OCI-LY1 (cell line): Measurements from ENCODE around the gene CNTN5.

Experiments
- H2AFZ ChIP-seq: fragments of 200-600 bp; sonication (generic), shearing (Covaris generic); 2 replicates; pipeline ENCODE4 v1.6.0; 2014; ENCODE audit warnings: antibody characterized with exemption, mild to moderate bottlenecking, low read length
- H3F3A ChIP-seq: fragments of 200-600 bp; sonication (generic), shearing (Covaris generic); 2 replicates; pipeline ENCODE4 v1.6.0; 2014; ENCODE audit warnings: mild to moderate bottlenecking, antibody characterized with exemption, low read length, moderate library complexity; ENCODE audit not compliant: insufficient read depth
- H3K27ac ChIP-seq: fragments of 200-600 bp; sonication (generic); 2 replicates; pipeline ENCODE4 v1.5.1; 2014; ENCODE audit warnings: low read length, mixed run types, mild to moderate bottlenecking, low read depth; ENCODE audit not compliant: poor library complexity, severe bottlenecking
- H3K27me3 ChIP-seq: fragments of 200-600 bp; sonication (generic); 2 replicates; pipeline ENCODE4 v1.6.0; 2014; ENCODE audit warnings: antibody characterized with exemption, mild to moderate bottlenecking, low read length, moderate library complexity; ENCODE audit not compliant: insufficient read depth
- H3K36me3 ChIP-seq: fragments of 200-600 bp; sonication (generic); 2 replicates; pipeline ENCODE4 v1.6.1; 2014; ENCODE audit warnings: mild to moderate bottlenecking, antibody characterized with exemption, low read length, moderate library complexity, mixed read lengths; ENCODE audit not compliant: insufficient read depth
- H3K4me1 ChIP-seq: fragments of 200-600 bp; sonication (generic); 2 replicates; pipeline ENCODE4 v1.5.1; 2014; ENCODE audit warnings: mild to moderate bottlenecking, low read length, moderate library complexity; ENCODE audit not compliant: insufficient read depth, severe bottlenecking
- H3K4me2 ChIP-seq: fragments of 200-600 bp; sonication (generic), shearing (Covaris generic); 2 replicates; pipeline ENCODE4 v1.6.1; 2014; ENCODE audit warnings: low read length
- H3K4me3 ChIP-seq: fragments of 200-600 bp; sonication (generic); 2 replicates; pipeline ENCODE4 v1.5.1; 2014; ENCODE audit warnings: low read length, low read depth, mild to moderate bottlenecking, mixed read lengths; ENCODE audit not compliant: poor library complexity, severe bottlenecking
- H3K79me2 ChIP-seq: fragments of 200-600 bp; shearing (Covaris generic); 2 replicates; pipeline ENCODE4 v1.6.1; 2016; ENCODE audit warnings: mixed run types, low read length, mixed read lengths; ENCODE audit not compliant: insufficient read depth
- H3K9ac ChIP-seq: fragments of 200-600 bp; sonication (generic), shearing (Covaris generic); 2 replicates; pipeline ENCODE4 v1.6.1; 2014; ENCODE audit warnings: mild to moderate bottlenecking, low read length, mixed read lengths
- H3K9me2 ChIP-seq: fragments of 200-600 bp; sonication (generic), shearing (Covaris generic); 2 replicates; pipeline ENCODE4 v1.6.1; 2014; ENCODE audit warnings: low read depth, mild to moderate bottlenecking, low read length, mixed read lengths
- H3K9me3 ChIP-seq: fragments of 200-600 bp; shearing (Covaris generic); 2 replicates; pipeline ENCODE4 v1.6.1; 2014; ENCODE audit warnings: low read length, mixed read lengths
- H4K20me1 ChIP-seq: fragments of 200-600 bp; sonication (generic), shearing (Covaris generic); 2 replicates; pipeline ENCODE4 v1.6.0; 2016; ENCODE audit warnings: mild to moderate bottlenecking, low read length; ENCODE audit not compliant: insufficient read depth
- CTCF ChIP-seq: fragments of 200-600 bp; sonication (generic), shearing (Covaris generic); IDR thresholded peaks from 2 replicates; pipeline ENCODE4 v1.5.1; 2017; ENCODE audit warnings: mild to moderate bottlenecking, antibody characterized with exemption, low read length, moderate library complexity, mixed read lengths
- EZH2 ChIP-seq: fragments of 200-600 bp; sonication (generic), shearing (Covaris generic); IDR thresholded peaks from 2 replicates; pipeline ENCODE4 v1.8.0; 2017; ENCODE audit warnings: borderline replicate concordance, mixed run types, mild to moderate bottlenecking, antibody characterized with exemption, low read length, moderate library complexity, mixed read lengths

The CNTN5 gene

DNA sequence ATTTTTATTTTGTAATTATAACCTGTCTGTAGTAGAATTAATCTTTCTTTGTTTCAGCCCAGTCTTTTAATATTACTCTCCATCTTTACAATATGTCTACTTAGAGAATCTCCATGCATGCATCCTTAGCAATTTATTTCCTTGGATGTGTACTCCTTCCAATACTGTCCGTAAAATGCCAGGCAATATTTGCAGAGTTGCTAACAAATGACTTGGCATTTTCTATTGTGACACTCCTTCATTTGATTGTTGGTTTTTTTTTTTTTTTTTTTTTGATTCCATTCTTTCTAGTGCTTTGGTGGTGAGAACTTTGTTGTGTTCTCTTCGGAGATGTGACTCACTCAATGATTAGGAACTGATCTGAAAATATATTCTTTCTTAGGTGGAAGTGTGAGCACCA, 220.3 kb downstream of the CNTN5 start:
- Histone ChIP-seq H3K79me2 (no peaks in the 10 kb centered on the region), H3K9me2 (no peaks in the 10 kb centered on the region), H4K20me1 (no peaks in the 10 kb centered on the region), H3K9ac (no peak overlapping the region), H3F3A (no peaks in the 10 kb centered on the region), H3K4me1 (no peaks in the 10 kb centered on the region), H3K27ac (no peak overlapping the region), H3K36me3 (no peaks in the 10 kb centered on the region), H3K4me3 (no peak overlapping the region), H3K27me3 (no peaks in the 10 kb centered on the region), H3K9me3 (no peaks in the 10 kb centered on the region), H3K4me2 (no peak overlapping the region), H2AFZ (no peak overlapping the region)
- no peak for TF ChIP-seq CTCF
- TF ChIP-seq EZH2: no peak

GRCh38 chr11:99244613-99245012, 223.9 kb downstream of the CNTN5 start:
- Histone ChIP-seq H3K4me1 (no peaks in the 10 kb centered on the region), H3K9me2 (no peaks in the 10 kb centered on the region), H4K20me1 (no peaks in the 10 kb centered on the region), H3K79me2 (no peaks in the 10 kb centered on the region), H3K4me3 (no peak overlapping the region), H3K4me2 (no peak overlapping the region), H3K9ac (no peak overlapping the region), H2AFZ (no peak overlapping the region), H3F3A (no peaks in the 10 kb centered on the region), H3K27ac (no peak overlapping the region), H3K9me3 (no peaks in the 10 kb centered on the region), H3K36me3 (no peaks in the 10 kb centered on the region), H3K27me3 (no peaks in the 10 kb centered on the region)
- TF ChIP-seq EZH2 (no peak), CTCF (no peak)

DNA sequence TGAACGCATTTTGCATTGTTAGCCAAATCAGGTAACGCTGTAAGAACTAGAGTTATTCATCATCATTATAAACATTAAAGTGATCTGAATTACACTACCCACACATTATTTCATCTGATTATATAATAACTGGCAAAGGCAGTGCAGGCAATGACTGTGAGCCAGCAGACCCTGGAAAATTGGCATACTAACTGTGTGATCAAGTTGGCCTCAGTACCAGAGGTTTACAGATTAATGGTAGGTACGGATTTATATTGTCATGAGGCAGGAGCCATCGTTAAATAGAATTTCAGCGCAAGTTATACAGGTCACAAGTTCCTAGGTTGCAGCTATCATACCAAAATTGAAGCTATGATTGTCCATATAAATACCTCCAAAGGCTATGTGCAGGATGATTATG, 225.4 kb downstream of the CNTN5 start:
- H3K4me1 ChIP-seq: no peaks in the 10 kb centered on the region
- no peaks in the 10 kb centered on the region for H3F3A ChIP-seq
- TF ChIP-seq CTCF (no peak), EZH2 (no peak)
- H3K4me3 ChIP-seq: no peak overlapping the region
- no peaks in the 10 kb centered on the region for H4K20me1 ChIP-seq
- no peaks in the 10 kb centered on the region for H3K36me3 ChIP-seq
- H3K27me3 ChIP-seq: no peaks in the 10 kb centered on the region
- no peak overlapping the region for H2AFZ ChIP-seq
- H3K27ac ChIP-seq: no peak overlapping the region
- H3K4me2 ChIP-seq: no peak overlapping the region
- no peaks in the 10 kb centered on the region for H3K9me2 ChIP-seq
- no peak overlapping the region for H3K9ac ChIP-seq
- no peaks in the 10 kb centered on the region for H3K79me2 ChIP-seq
- no peaks in the 10 kb centered on the region for H3K9me3 ChIP-seq
